HTR-8/SVneo (cell line): Measurements from ENCODE around the gene AASDH.

ENCODE experiments used
- DNase-seq: peaks from one replicate; pipeline ENCODE4 v3.0.0; 2011; ENCODE audit warnings: low spot score, mixed read lengths; ENCODE audit not compliant: insufficient read length
- FAIRE-seq: peaks from 2 replicates; lab custom pipeline; 2011; peaks lifted over from hg19 to GRCh38; lab: Jason Lieb, UNC

The AASDH gene

DNA sequence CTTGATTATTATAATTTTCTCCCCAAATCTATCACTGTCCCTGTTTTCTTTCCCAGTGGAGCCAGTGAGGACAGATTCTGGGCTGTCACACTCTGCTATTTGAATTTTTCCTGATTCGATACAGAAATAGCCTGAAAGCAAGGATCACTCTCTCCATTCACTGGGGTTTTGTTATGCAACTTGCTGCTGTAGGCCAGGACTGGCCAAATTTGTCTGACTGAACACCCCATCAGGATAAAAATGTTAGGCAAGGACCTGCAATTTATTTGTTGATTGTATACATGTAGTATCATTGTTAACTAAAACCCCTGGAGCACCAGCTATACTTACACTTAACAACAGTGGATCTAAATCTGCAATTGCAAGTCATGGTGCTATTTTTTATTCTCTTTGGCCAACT, 68.7 kb downstream of the AASDH start:
- FAIRE-seq = no peak

DNA sequence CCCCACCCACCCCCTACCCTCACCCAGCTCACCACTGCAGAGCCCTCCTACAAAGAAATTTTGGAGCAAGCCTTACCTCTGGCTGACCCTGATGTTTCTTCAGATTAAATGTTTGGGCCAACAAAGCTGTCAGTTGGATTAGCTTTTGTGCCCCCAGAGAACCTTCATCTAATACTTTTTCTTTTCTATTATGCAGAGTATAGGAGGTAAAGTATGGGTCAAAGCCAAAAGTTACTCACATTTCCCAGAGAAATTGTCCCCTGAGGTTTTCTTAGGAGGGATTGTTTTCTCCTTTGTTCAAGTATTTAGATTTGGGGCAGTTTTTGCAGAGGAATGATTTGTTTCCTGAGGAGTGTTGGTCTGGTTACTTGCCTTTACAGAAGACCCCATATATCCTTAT, 69.5 kb downstream of the AASDH start:
- FAIRE-seq (no peak), DNase-seq (no peak)

More for the DNA sequence above, 68.7 kb downstream of the AASDH start:
- DNase-seq = no peak

DNA sequence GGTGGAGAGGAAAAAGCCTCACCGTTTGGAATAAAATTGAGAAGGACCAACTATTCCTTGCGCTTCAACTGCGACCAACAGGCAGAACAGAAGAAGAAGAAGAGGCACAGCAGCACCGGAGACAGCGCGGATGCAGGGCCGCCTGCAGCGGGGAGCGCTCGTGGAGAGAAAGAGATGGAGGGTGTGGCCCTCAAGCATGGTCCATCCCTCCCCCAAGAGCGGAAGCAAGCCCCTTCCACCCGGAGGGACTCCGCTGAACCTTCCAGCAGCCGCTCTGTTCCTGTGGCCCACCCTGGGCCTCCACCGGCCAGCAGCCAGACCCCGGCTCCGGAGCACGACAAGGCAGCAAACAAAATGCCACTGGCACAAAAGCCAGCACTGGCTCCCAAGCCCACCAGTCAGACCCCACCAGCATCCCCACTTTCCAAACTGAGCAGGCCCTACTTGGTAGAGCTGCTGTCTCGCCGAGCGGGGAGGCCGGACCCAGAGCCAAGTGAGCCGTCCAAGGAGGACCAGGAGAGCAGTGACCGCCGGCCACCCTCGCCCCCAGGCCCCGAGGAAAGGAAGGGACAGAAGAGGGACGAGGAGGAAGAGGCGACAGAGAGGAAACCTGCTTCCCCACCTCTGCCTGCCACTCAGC, 71.2 kb downstream of the AASDH start:
- DNase-seq (no peak), FAIRE-seq (no peak)

DNA sequence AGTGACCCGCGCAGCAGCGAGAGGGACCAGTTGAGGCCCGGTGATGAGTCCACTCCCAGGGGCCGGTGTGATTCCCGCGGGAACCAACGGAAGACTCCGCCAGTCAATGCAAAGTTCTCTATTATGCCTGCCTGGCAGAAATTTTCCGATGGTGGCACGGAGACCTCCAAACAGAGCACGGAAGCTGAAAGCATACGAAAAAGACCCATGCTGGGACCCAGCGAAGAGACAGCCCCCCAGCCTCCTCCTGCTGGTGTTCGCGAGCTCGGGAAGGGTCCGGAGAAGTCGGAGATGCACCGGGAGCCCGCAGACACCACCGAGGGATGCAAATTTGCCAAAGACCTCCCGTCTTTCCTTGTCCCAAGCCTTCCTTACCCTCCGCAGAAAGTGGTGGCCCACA, 71.7 kb downstream of the AASDH start:
- FAIRE-seq = no peak
- no peak for DNase-seq

DNA sequence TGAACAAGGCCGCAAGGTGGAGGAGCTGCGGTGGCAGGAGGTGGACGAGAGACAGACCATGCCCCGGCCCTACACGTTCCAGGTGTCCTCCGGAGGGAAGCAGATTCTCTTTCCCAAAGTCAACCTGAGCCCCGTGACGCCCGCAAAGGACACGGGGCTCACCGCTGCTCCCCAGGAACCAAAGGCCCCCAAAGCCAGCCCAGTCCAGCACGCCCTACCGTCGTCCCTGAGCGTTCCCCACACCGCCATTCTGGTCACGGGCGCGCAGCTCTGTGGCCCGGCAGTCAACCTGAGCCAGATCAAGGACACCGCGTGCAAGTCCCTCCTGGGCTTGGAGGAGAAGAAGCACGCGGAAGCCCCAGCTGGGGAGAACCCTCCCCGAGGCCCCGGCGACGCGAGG, 72.2 kb downstream of the AASDH start:
- DNase-seq (no peak), FAIRE-seq (no peak)

DNA sequence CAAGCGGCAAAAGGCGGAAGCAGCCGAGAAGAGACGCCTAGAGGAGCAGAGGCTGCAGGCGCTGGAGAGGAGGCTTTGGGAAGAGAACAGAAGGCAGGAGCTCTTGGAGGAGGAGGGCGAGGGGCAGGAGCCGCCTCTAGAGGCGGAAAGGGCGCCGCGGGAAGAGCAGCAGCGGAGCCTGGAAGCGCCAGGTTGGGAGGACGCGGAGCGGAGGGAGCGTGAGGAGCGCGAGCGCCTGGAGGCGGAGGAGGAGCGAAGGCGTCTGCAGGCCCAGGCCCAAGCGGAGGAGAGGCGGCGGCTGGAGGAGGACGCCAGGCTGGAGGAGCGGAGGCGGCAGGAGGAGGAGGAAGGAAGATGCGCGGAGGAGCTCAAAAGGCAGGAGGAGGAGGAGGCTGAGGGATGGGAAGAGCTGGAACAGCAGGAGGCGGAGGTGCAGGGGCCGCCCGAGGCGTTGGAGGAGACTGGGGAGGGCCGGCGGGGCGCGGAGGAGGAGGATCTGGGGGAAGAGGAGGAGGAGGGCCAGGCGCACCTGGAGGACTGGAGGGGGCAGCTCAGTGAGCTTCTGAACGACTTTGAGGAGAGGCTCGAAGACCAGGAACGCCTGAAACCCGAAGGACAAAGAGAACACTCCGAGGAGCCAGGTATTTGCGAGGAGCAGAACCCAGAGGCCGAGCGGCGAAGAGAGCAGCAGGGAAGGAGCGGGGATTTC, 72.9 kb downstream of the AASDH start:
- FAIRE-seq = no peak

DNA sequence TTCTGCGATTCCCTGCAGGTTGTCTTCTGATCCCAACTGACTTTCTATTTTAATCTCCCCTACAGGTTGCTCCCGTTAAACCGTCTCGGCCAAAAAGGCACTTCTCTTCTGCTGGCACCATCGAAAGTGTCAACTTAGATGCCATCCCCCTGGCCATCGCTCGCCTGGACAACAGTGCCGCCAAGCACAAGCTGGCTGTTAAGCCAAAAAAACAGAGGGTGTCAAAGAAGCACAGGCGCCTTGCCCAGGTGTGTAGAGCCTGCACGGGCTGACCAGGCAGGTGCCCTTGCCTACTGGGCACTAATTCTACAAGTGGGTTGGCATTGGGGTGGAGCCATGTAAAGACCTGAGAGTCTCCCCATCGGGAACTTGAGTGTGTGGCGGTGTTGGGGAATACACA, 74.2 kb downstream of the AASDH start:
- DNase-seq = no peak
- no peak for FAIRE-seq

More for the DNA sequence above, 72.9 kb downstream of the AASDH start:
- DNase-seq = no peak

DNA sequence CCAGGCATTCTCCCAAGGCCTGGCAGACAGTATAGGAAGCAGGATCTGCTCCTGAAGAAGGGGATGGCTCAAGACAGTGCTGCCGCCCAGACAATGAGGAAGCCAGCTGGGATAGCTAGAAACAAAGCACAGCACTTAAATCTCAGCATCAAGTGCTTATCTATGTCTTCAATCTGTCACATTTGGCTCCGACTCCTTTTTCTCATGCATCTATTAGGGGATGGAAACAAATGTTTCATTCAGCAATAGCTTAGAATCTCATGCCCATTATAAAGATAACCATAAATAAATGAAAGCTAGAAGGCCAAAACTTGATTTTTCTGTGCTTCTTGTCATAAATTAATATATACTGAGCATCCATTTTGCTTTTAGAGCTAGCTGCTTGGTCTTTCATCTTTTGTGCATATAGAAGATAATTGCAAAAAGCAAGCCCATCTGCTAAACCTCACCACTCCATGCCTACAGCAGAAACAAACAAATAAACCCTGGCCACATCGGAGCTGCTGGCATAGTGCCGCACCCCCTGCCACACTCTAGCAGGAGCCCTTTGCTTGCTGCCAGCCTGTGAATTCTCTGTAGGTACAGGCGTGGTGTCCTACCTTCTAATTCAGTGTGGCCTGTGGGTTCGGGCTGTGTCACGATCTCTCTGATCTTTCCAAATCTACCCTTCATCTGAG, 75.9 kb downstream of the AASDH start:
- FAIRE-seq = no peak
- no peak for DNase-seq

DNA sequence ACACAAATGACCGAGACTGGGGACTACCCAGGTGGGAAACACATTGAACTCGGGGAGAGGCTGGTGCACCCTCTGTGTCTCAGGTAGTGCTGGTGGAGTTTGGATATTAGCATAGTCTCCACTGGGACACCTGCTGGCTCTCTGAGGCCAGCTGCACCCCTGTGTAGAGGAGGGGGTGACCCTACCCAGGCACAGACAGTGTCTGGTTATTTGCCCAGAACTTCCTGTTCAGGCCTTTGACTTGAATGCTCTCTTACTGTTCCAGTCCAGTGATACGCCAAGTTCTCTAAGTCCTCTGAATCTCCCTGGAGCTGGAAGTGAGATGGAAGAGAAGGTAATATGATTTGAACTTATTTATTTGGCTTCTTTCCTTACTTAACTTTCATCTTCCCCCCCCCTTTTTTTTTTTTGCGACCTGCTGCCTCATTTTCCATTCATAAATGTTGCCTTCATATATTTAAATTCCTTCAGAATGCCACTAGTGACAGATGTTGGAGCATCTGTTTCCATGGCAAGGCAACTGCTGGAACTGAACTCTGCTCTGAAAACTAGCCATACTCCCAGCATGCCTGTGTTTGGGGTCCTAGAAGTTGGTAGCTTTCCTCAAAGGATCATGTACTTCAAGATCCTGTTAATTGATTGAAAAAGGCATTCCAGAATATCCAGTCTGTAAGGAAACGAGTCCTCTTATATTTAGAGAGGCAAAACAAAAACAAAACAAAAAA, 76.7 kb downstream of the AASDH start:
- no peak for DNase-seq
- FAIRE-seq = no peak

DNA sequence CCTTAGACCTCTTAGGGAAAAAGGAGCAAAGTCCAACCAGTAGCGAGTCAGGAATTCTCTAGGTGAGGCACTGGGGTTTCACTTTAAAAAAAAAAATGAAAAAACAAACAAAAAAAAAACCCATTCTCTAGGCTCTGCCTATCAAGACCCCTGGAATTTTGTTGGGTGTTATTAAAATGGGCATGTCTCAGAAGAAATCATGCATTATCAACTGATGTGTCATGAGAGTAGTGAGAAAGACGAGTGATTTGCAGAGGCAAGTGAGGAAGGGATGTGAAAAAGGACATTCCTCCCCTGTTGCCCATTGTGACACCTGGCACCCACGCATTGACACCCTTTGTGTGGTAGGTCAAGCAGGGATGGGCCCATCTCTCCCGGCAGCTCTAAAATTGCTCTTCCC, 78.9 kb downstream of the AASDH start:
- FAIRE-seq (no peak), DNase-seq (no peak)

DNA sequence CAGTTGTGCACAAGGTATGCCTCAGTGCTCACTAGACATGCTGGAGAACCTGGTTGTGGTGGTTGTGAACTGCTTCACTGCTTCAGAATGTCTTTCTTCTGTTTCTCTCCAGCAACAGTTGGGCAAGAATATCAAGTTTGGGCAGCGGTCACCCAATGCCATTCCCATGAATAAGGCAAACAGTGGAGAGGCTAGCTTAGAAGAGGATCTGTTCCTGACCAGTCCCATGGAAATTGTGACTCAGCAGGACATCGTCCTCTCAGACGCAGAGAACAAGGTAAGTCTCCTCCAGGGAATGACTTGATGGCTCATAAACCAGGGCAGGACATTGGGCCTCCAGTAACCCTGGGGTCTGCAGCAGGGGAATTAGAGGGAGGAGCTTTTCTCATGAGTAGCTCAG, 79.9 kb downstream of the AASDH start:
- DNase-seq (no peak), FAIRE-seq (no peak)

DNA sequence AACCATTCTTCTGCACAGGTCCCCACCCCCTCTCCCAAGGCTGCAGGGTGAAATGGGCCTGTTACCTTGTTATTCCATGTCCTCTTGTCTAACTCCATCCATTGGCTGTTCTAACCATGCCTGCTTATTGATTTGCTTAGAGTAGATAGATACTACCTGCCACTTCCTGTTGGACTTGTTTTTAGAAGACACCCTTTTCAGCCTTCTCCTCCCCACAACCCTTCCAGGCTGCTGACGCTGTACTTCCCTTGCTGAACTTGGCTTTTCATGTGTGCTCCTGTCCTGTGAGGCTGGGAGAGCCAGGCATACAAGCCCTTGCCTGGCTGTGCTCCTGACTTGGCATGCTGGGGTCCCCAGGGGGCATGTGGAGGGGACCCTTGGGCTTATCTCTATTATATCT, 81.9 kb downstream of the AASDH start:
- no peak for DNase-seq

DNA sequence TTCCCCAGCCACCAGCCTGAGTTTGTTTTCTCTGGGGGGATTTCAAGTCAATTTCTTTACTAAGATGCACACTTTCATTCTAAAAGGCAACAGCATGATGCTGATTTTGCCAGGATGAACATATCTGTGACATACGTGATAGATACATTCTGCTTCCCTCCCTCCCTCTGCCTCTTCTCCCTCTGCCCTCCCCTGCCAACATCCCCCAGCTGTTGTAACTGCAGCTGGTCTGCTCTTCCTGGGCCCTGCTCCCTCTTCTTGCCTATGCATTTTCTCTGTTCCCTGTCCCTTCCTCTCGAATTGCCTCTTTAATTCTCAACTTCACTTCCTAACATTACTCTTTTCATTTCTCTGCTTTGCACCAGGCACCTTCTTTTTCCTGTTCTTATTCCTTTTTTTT, 83.4 kb downstream of the AASDH start:
- FAIRE-seq (no peak), DNase-seq (no peak)

More for the DNA sequence above, 81.9 kb downstream of the AASDH start:
- no peak for FAIRE-seq

DNA sequence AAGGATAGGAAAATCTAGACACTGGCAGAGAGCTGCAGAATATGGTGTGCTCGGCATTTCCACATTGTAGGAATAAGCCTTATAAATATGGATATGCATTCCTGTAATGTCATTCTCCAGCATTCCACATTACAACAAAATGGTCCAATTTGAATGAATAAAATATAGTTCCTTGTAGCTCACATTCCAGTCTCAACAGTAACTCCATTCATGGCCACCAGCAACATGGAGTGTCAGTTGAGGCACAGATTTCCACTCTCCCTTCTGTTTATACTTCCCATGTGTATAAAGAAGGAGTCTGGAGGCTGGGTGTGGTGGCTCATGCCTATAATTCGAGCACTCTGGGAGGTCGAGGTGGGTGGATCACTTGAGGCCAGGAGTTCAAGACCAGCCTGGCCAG, 84.5 kb downstream of the AASDH start:
- DNase-seq (no peak), FAIRE-seq (no peak)

DNA sequence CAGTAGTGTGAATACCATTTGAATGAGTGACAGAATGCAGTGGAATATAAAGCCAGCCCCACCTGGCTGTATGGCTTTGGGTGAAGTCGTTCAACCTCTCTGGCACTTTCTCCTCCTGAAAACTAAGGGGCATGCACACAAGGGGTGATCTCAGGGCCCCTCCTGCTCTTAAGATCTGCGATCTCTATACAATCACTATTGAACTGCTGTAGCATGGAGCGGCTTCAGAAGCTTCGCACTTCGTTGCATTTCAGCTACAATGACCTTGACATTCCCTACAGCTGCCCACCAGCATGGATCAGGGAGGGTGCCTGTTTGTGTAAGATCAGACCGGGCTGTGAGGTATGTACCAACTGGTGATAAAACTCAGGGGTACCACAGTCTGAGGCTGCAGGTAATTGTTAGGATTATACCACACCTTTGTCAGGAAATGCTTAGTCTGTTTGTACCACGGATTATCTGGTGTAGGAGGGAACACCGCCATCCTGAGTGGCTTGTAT, 85.2 kb downstream of the AASDH start:
- DNase-seq (no peak), FAIRE-seq (no peak)

DNA sequence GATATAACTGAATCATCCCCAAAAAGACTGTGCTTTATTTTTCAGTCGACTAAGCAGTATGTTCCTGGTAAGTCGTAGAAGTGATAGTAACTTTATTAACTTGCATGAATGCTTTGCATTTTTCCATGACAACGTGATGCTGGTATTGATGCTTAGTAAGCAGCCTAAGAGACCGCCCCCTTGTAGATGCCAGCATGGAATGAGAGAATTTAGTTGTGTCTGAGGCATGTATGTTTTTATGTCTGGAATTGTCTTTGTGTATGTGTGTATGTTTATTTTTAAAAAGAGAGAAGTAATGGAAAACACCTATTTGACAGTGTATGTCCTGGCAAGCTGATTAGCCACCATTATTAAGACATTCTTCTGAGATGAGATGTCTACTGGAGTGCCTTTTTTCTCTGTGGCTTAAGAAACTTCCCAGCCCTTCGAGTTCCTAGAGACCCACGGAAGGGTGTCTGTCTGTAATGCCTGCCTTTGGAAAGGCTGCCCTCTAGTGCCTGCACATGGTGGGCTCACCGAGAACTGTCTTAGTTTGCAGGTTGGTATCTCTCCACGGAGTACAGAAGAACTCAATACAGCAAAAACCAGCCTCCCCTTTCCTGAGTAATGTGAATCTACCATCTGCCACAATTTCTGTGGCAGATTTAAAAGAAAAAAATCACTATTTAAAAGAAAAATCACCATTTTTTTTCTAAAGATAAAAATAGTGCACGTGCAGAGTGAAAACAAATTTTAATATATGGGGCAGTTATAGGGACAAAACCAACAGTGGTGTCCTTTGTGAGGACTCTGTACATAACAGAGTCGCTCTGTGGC, 85.9 kb downstream of the AASDH start:
- no peak for FAIRE-seq

DNA sequence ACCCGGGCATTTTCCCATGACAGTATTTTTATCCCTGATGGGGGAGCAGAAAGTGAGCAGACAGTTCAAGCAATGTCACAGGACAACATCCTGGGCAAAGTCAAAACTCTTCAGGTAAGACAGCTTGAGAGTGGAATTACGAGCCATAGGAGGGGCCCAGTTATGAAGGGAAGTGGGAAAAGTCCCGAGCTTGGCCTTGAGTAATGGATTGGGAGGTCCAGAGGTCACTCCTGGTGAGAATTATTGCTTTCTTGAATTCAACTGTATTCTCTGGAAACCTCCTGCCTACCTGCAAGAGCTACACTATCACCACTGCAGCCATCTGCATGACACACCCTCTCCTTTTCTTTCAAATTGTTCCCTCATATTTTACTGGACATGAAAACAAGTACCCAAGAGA, 89.1 kb downstream of the AASDH start:
- DNase-seq (no peak), FAIRE-seq (no peak)

More for the DNA sequence above, 85.9 kb downstream of the AASDH start:
- peak; percentile 62 for DNase-seq

DNA sequence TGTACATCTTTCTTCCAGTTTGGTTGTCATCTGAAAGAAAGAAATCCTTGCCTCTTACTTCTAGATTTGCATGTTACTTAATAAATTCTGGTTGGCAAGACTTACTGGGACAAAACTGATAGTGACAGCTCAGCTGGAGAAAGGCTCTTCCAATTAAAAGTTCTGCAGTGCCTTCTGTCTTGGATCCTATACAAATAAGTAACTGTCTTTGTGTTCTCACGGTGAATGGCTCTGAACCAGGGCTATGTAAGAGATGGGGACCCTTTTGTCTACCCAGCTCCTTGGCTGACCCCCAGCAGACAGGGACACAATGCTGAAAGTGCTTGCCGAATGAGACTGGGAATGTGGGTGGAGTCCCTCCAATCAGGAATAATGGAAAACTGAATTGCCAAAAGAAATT, 89.5 kb downstream of the AASDH start:
- DNase-seq (no peak), FAIRE-seq (no peak)

DNA sequence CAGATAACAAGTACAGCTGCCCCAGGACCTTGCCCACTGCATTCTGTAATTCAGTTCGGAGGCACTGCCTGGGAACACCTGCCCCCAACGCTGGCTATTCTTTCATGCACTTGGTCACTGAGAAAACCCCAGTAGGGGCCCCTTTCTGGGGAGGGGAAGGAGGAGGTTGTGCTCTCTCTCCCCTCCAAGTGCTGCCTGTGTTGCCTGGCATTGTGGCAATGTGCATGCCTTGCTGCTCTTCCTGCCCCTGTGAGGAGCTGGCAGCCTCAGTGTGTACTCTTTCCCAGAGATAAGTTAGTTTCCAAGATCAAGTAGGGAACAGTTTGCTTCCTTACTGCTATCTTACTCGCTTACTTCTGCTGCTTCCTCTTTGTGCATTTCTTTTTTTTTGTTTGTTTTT, 90.8 kb downstream of the AASDH start:
- FAIRE-seq (no peak), DNase-seq (no peak)

DNA sequence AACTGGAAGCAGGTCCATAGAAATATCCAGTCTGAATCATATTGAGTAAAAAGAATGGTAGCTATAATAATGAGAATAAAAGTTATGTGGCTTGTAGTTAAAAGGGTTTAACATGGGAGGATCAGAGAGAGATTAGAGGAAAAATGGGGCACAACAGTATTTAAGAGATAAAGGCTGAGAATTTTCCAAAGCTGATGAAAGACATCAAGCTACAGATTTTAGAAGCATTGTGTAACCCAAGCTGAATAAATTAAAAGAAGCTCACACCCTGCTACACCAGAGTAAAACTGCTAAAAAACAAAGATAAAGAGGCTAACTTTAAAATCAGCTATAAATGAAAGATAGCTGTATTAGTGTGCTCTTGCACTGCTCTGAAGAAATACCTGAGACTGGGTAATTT, 94.2 kb downstream of the AASDH start:
- no peak for FAIRE-seq

More for the DNA sequence above, 94.2 kb downstream of the AASDH start:
- no peak for DNase-seq
